Measurements from ENCODE around the gene EPHA2. TPM values are rescaled to one million over a fixed set of nuclear protein-coding genes. Genes with fewer than 3 reads are reported as not detected.
A peak's percentile ranks its signal among the peaks of the same experiment; 100 is the strongest.

The EPHA2 gene
- total RNA-seq, 1 experiment from 2014 or later, result 14.2 TPM

- DNase-seq (ENCODE audit: low spot score), result no peak
These were observed 6.0 kb downstream of the EPHA2 start for GRCh38 chr1:16149702-16150488.

GRCh38 chr1:16149146-16149545 is 6.7 kb downstream of the EPHA2 start:
- no peak for DNase-seq (ENCODE audit: low spot score)

- DNase-seq (ENCODE audit: low spot score), result no peak
These were observed 7.4 kb downstream of the EPHA2 start for GRCh38 chr1:16148329-16149092.

- no peak for DNase-seq (ENCODE audit: low spot score)
These were observed 8.5 kb downstream of the EPHA2 start for GRCh38 chr1:16147156-16147926.

- peak; percentile 75 for DNase-seq (ENCODE audit: low spot score)
These were observed 9.4 kb downstream of the EPHA2 start for GRCh38 chr1:16146279-16147155.

GRCh38 chr1:16145662-16146278 is 10.1 kb downstream of the EPHA2 start:
- DNase-seq (ENCODE audit: low spot score), result peak; percentile 64

- peak; percentile 82 for DNase-seq (ENCODE audit: low spot score)
These were observed 10.7 kb downstream of the EPHA2 start for GRCh38 chr1:16145030-16145661.

GRCh38 chr1:16144325-16145029 is 11.4 kb downstream of the EPHA2 start:
- no peak for DNase-seq (ENCODE audit: low spot score)

- peak; percentile 38 for DNase-seq (ENCODE audit: low spot score)
These were observed 12.1 kb downstream of the EPHA2 start for GRCh38 chr1:16143566-16144324.

- DNase-seq (ENCODE audit: low spot score), result no peak
These were observed 12.8 kb downstream of the EPHA2 start for GRCh38 chr1:16143005-16143565.

GRCh38 chr1:16142383-16142995 is 13.4 kb downstream of the EPHA2 start:
- no peak for DNase-seq (ENCODE audit: low spot score)

GRCh38 chr1:16141573-16142336 is 14.1 kb downstream of the EPHA2 start:
- no peak for DNase-seq (ENCODE audit: low spot score)

GRCh38 chr1:16140068-16140596 is 15.7 kb downstream of the EPHA2 start:
- DNase-seq (ENCODE audit: low spot score), result no peak

GRCh38 chr1:16139473-16139962 is 16.4 kb downstream of the EPHA2 start:
- peak; percentile 91 for DNase-seq (ENCODE audit: low spot score)

GRCh38 chr1:16138772-16139221 is 17.1 kb downstream of the EPHA2 start:
- no peak for DNase-seq (ENCODE audit: low spot score)

GRCh38 chr1:16137890-16138467 is 17.9 kb downstream of the EPHA2 start:
- no peak for DNase-seq (ENCODE audit: low spot score)
